ENCODE data around the gene SERPINB12.

The SERPINB12 gene, protein sequence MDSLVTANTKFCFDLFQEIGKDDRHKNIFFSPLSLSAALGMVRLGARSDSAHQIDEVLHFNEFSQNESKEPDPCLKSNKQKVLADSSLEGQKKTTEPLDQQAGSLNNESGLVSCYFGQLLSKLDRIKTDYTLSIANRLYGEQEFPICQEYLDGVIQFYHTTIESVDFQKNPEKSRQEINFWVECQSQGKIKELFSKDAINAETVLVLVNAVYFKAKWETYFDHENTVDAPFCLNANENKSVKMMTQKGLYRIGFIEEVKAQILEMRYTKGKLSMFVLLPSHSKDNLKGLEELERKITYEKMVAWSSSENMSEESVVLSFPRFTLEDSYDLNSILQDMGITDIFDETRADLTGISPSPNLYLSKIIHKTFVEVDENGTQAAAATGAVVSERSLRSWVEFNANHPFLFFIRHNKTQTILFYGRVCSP

DNA sequence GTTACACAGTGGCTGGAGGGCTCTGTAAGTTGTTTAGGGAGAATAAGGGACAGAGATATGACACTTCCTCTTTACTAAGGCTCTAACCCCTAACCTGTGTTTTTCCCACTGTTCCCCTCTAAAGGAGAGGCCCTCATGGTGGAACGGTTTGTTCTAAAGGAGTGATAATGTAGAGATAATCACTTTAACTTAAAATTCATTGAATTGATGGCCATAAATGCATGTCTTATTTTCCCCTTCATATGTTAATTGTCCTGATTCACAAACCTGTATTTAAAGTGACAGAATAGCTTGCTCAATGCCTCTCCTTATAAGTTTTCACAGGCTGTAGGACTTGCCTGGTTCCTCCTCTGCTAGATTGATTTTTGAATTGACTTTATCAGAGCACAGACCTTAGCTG is at the start of gene SERPINB12:
TSS of gene SERPINB12 (plus strand) at position 301 of the 400 bp plus-strand sequence. CDS start 13,791 bp downstream, outside the sequence.
- TF ChIP-seq JUND (IDR thresholded peaks at IDR 0.05; ENCODE audit: low read depth): no peak
- no peak for DNase-seq (ENCODE audit: low read depth in 1 of 2, low spot score in 1 of 2)
- in situ Hi-C loops (cut with HindIII; ENCODE audit: low pct_unique_long_range_greater_than_20kb, low sequenced_read_pairs): no loop called here

DNA sequence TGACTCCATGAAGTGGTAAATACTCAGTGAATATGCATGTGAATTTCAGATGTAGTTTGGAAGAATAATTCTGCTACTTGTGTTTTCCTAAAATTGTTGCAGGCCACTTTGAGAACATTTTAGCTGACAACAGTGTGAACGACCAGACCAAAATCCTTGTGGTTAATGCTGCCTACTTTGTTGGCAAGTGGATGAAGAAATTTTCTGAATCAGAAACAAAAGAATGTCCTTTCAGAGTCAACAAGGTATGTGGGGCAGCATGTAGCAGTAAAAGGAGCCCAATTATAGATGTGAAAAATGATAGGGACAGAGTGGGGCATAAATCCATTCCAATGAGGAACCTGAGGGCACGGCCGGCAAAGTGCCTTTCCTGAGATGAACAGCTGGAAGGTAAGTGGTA is 49.3 kb upstream of the SERPINB12 start:
- DNase-seq (ENCODE audit: low read depth in 1 of 2, low spot score in 1 of 2): no peak
- in situ Hi-C loops (cut with HindIII; ENCODE audit: low pct_unique_long_range_greater_than_20kb, low sequenced_read_pairs): no loop called here
- no peak for TF ChIP-seq JUND (IDR thresholded peaks at IDR 0.05; ENCODE audit: low read depth)

DNA sequence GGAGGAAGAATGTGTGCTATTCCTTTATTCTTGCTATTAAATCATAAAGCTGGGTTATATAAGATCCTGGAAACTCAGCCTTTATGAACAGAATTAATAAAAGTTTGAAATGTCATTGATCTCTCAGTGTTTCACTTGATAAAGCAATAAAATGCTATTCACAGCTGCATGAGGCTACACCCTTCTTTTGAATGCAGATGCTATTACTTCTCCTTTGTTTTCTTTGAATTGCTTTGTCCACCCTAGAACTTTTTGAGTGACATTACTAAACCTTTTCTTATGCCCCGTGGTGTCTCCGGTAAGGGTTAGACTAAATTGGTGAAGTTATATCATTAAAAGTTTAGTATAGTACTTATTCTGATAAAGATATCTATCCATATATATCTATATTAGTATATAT is 46.5 kb upstream of the SERPINB12 start:
- TF ChIP-seq JUND (IDR thresholded peaks at IDR 0.05; ENCODE audit: low read depth): no peak
- in situ Hi-C loops (cut with HindIII; ENCODE audit: low pct_unique_long_range_greater_than_20kb, low sequenced_read_pairs): no loop called here

DNA sequence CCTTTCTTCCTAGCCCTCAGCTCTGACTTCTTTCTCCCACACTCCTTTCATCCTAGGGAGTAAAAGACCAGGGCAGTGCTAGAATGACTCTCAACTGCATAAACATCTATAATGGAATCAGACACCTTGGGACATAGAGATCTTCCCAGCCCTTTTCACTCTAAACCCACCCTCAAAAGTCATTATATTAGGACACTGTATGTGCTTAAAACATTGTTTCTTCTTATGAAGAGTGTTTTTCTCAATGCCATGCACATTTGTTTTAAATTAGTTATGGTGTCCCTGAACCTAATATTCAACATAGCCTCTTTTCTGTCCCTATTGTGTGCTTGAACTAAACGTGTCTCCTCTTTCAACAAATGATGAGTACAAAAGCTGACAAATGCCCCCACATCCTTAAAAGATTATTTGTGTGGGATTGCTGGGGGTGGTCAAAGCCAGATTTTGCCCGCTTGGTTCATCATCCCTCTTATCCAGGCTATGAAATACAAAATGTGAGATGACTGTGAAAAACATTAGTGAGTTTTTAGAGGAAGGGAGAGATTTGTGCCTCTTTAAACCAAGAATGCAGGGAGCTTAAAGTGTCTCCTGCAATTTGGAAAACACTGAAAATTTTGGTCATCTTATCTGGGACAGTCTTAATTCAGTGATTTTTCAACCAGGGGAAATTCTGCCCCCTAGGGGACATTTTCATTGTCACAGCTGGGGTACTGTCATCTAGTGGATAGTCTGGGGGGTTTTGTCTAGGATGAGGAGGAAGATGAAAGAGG is 36.4 kb upstream of the SERPINB12 start:
- TF ChIP-seq JUND (IDR thresholded peaks at IDR 0.05; ENCODE audit: low read depth): no peak
- in situ Hi-C loops (cut with HindIII; ENCODE audit: low pct_unique_long_range_greater_than_20kb, low sequenced_read_pairs): no loop called here
- peak in 1 of 2 experiments; percentile 19 for DNase-seq (ENCODE audit: low read depth in 1 of 2, low spot score in 1 of 2)

More for the DNA sequence above, 46.5 kb upstream of the SERPINB12 start:
- DNase-seq (ENCODE audit: low read depth in 1 of 2, low spot score in 1 of 2): no peak

DNA sequence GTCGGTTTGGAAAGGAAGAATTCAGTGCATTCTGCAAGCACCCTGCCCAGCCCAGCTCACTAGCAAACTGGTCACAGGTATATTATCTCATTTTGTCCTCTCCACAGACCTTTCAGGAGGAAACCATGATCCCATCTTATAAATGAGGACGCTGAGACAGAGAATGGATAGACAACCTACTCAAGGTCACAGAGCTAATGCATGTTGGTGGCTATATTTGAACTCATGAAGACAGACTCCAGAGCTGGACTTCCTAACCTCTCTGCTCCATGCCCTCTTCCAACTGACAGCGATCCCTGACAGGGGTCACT is 35.9 kb upstream of the SERPINB12 start:
- no peak for DNase-seq (ENCODE audit: low read depth in 1 of 2, low spot score in 1 of 2)
- in situ Hi-C loops (cut with HindIII; ENCODE audit: low pct_unique_long_range_greater_than_20kb, low sequenced_read_pairs): no loop called here
- TF ChIP-seq JUND (IDR thresholded peaks at IDR 0.05; ENCODE audit: low read depth): no peak

DNA sequence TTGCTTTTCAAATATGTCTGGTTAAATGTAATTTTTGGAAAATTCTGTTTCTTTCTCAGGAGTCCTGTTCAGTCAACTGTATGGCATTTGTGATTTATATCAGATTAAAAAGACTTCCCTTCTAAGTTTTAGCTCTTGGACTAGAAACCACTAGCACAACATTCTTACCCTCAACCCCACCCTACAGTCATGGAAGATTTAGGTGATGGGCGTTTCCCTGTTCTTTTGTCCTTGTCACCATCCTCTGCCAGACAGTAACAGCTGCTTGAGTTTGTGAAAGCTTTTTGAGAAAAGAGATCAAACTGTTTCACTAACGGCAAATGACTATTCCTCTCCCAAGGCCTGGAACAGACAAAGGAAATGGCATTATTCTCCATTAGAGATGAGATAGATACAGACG is 33.6 kb upstream of the SERPINB12 start:
- no peak for TF ChIP-seq JUND (IDR thresholded peaks at IDR 0.05; ENCODE audit: low read depth)
- in situ Hi-C loops (cut with HindIII; ENCODE audit: low pct_unique_long_range_greater_than_20kb, low sequenced_read_pairs): no loop called here
- no peak for DNase-seq (ENCODE audit: low read depth in 1 of 2, low spot score in 1 of 2)

DNA sequence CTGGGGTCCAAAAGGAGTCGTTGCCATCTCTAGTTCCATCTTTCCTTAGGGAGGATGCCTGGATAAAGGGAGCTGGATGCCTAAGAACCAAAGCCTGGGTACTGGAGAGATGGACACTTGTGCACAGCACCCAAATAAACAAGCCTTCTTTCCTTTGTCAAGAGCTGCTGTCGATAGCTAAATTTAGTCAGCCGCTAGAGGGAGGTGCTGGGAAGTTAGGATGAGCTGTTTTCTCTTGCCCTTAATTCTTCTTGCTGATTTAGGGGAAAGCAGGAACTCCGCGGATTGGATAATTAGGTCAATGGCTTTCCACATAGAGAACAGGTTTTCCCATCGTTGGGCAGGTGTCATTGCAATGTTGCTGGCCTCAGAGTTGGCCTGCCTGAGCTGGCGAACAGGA is 30.9 kb upstream of the SERPINB12 start:
- peak in 1 of 2 experiments; percentile 77 for DNase-seq (ENCODE audit: low read depth in 1 of 2, low spot score in 1 of 2)
- in situ Hi-C loops (cut with HindIII; ENCODE audit: low pct_unique_long_range_greater_than_20kb, low sequenced_read_pairs): no loop called here
- no peak for TF ChIP-seq JUND (IDR thresholded peaks at IDR 0.05; ENCODE audit: low read depth)

DNA sequence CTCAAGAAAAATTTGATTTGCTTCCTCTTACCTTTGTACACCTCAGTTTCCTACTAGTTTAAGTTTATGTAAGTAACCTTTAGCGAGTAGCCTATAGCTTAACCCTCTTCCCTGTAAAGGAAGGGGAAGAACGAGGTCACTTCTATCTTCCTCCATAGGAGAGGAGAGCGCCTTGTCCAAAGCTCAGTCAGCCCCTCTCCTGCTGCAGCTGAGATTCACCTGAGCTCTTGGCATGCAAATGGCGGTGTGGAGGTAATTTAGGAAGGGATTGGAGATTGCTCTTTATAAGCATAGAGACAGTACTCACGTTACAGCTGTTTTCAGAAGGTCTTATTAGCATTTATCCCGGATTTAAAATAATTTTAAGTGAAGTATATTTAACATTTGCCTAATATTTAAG is 27.8 kb upstream of the SERPINB12 start:
- TF ChIP-seq JUND (IDR thresholded peaks at IDR 0.05; ENCODE audit: low read depth): no peak
- no peak for DNase-seq (ENCODE audit: low read depth in 1 of 2, low spot score in 1 of 2)
- in situ Hi-C loops (cut with HindIII; ENCODE audit: low pct_unique_long_range_greater_than_20kb, low sequenced_read_pairs): no loop called here

DNA sequence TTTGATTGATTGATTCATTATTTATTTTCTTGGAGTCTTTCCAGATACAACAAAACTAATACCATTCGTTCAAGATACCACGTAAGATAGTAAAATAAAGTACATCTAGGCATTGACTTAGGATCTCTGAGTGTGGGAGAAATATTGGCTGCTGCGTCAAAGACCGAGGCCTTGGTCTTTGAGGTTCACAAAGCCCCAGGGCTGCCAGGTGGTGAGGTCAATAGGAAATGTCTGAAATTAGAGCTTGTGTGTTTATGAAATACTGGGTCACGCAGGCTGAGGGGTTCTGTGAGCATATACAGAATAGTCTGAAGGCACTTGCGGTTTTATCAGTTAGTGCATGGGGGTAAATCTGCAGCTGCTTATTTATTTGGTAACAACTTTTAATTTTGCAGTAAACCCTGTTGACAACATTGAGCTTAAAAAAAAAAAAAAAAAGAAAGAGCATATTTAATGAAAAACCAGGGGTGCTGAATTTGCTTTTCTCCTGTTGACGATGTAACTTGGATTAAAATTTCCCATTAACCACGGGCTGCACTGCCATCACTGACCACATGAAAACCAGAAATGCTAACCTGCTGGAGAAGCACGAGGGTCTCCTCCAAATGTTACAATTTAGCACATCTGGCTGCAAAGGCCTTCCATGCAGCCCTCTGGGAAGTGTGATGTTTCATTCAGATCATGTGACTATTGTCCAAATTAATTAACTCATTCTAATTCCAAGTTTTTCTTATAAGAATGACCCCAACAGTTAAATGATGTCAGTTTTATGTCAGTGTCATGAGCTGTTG is 27.1 kb upstream of the SERPINB12 start:
- no peak for TF ChIP-seq JUND (IDR thresholded peaks at IDR 0.05; ENCODE audit: low read depth)
- DNase-seq (ENCODE audit: low read depth in 1 of 2, low spot score in 1 of 2): peak in 1 of 2 experiments; percentile 4
- in situ Hi-C loops (cut with HindIII; ENCODE audit: low pct_unique_long_range_greater_than_20kb, low sequenced_read_pairs): no loop called here

DNA sequence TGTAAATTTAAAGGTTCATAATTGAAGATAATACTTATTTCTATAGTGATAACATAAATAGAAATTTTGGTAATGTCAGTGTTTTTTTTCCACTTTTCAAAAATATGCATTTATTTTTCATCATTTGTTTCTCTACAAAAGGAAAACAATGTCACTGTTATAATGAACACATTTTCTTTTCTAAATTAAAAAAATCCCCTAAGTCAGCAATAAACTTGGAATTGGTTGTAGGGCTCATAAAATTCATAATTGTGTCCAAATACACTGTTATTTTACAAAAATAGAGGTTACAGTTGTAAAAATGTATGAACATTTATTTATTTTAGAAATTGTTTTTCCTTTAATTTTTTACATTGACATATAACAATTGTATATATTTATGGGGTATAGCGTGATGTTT is 26.4 kb upstream of the SERPINB12 start:
- in situ Hi-C loops (cut with HindIII; ENCODE audit: low pct_unique_long_range_greater_than_20kb, low sequenced_read_pairs): no loop called here
- no peak for TF ChIP-seq JUND (IDR thresholded peaks at IDR 0.05; ENCODE audit: low read depth)
- DNase-seq (ENCODE audit: low read depth in 1 of 2, low spot score in 1 of 2): no peak

DNA sequence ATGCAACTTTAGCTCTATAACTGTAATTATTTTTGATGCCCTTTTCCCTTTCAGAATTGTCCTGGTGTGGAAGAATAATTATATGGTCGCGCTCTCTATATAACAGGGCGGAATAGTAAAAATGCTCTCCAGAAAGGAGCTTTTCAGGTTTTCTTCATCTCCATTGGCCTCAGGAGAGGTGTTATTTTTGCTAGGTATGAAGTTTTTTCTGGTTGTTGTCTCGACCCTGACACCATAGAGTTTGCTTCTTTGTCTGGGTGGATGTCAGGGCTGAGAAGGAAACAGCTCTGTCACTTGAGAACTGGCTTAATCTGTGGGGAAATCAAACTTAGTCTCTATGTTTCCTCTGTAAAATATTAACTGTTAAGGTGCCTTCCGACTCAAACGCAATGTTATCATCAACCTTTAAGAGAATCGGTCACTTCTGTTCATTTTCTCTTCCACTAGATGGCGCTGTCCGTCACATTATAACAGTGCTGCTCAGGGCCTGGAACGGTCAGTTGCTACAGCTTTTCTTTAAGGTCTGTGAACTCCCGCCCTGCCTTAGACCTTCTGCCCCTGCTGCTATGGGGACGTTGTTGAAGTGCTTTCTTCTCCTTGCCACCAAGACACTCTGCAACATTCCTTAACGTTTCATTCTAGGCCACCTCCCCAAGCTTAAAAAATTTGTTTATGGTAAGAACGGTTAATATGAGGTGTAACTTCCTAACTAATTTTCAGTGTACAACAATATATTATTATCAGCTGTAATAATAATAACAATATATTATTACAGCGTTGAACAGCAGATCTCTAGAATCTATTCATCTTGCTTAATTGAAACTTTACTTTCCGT is 23.8 kb upstream of the SERPINB12 start:
- TF ChIP-seq JUND (IDR thresholded peaks at IDR 0.05; ENCODE audit: low read depth): no peak
- in situ Hi-C loops (cut with HindIII; ENCODE audit: low pct_unique_long_range_greater_than_20kb, low sequenced_read_pairs): no loop called here
- peak; percentile 1 to 77 for DNase-seq (ENCODE audit: low read depth in 1 of 2, low spot score in 1 of 2)
